Tibial artery (tissue), 4 donors: ENCODE measurements around the gene ADAP2.

Source experiments
- DNase-seq, 2 donors: peaks; one replicate each; pipeline ENCODE4 v3.0.0-alpha.2; 2019
- H3K27ac ChIP-seq, 2 donors: fragments of 200-600 bp; sonication (generic) in 1 of 2; 1 replicate in 1 of 2; 2 replicates in 1 of 2; pipeline ENCODE4 v1.5.1; 2018 to 2019; ENCODE audit warnings: mild to moderate bottlenecking in 1 of 2
- H3K27me3 ChIP-seq, 2 donors: fragments of 200-600 bp; sonication (generic) in 1 of 2; one replicate each; pipeline versions ENCODE4 v1.5.1 to v1.6.0; 2016 to 2019
- H3K36me3 ChIP-seq, 3 donors: fragments of 200-600 bp; sonication (generic) in 2 of 3; one replicate each; pipeline ENCODE4 v1.5.1; 2016 to 2019; ENCODE audit warnings: mild to moderate bottlenecking in 2 of 3
- H3K4me1 ChIP-seq, 4 donors: fragments of 200-600 bp; sonication (generic) in 2 of 4; 1 replicate in 3 of 4; 2 replicates in 1 of 4; pipeline ENCODE4 v1.5.1; 2016 to 2019
- H3K4me3 ChIP-seq, 2 donors: fragments of 200-600 bp; sonication (generic) in 1 of 2; 1 replicate in 1 of 2; 2 replicates in 1 of 2; pipeline ENCODE4 v1.5.1; 2018 to 2019; ENCODE audit warnings: mild to moderate bottlenecking in 2 of 2
- H3K9me3 ChIP-seq, 3 donors: fragments of 200-600 bp; sonication (generic) in 1 of 3; one replicate each; pipeline ENCODE4 v1.5.1; 2016 to 2019
- intact Hi-C: fragments of 100-400 bp; cut with DNase I; formaldehyde crosslinking; loops from one replicate; pipeline ENCODE4 v1.15.0; 2023; ENCODE audit warnings: low total_unique reads
- TF ChIP-seq, protein P1 (sequence below), 2 experiments: fragments of 200-600 bp in 1 of 2; fragments of 450-650 bp in 1 of 2; IDR thresholded peaks; one replicate each; pipeline ENCODE4 v1.5.1; 2017 to 2019; ENCODE audit warnings: antibody characterized with exemption in 2 of 2, mild to moderate bottlenecking in 1 of 2, moderate library complexity in 1 of 2

ADAP2 gene

GRCh38 chr17:30997842-30998241 lies 76.1 kb downstream of the ADAP2 start:
- Histone ChIP-seq H3K9me3 (no peaks in the 10 kb centered on the region), H3K27me3 (no peaks in the 10 kb centered on the region), H3K27ac (no peak overlapping the region), H3K36me3 (peaks cover 47 to 91% (median 69%) of the 10 kb centered on the region in 3 donors), H3K4me1 (no peaks in the 10 kb centered on the region), H3K4me3 (no peak overlapping the region)
- DNase-seq: no peak
- TF ChIP-seq, protein P1, sequence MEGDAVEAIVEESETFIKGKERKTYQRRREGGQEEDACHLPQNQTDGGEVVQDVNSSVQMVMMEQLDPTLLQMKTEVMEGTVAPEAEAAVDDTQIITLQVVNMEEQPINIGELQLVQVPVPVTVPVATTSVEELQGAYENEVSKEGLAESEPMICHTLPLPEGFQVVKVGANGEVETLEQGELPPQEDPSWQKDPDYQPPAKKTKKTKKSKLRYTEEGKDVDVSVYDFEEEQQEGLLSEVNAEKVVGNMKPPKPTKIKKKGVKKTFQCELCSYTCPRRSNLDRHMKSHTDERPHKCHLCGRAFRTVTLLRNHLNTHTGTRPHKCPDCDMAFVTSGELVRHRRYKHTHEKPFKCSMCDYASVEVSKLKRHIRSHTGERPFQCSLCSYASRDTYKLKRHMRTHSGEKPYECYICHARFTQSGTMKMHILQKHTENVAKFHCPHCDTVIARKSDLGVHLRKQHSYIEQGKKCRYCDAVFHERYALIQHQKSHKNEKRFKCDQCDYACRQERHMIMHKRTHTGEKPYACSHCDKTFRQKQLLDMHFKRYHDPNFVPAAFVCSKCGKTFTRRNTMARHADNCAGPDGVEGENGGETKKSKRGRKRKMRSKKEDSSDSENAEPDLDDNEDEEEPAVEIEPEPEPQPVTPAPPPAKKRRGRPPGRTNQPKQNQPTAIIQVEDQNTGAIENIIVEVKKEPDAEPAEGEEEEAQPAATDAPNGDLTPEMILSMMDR (IDR thresholded peaks at IDR 0.05): no peak
- intact Hi-C loops: no loop called here

DNA sequence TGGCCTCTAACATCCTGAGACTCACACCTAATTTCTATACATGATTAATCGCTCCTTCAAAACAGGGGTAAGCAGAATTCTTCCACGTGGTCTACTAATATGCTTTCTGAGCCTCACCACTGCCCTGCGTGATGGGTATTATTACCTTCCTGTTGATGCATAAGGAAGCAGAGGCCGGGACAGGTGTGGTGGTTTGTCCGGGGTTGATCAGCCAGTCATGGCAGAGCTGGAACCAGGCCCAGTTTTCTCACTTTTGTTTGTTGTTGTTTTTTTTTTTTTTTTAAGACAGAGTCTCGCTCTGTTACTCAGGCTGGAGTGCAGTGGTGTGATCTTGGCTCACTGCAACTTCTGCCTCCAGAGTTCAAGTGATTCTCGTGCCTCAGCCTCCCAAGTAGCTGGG lies 80.3 kb downstream of the ADAP2 start:
- no peak for DNase-seq
- Histone ChIP-seq H3K4me3 (no peak overlapping the region), H3K4me1 (no peaks in the 10 kb centered on the region), H3K27ac (no peak overlapping the region), H3K27me3 (no peaks in the 10 kb centered on the region), H3K9me3 (no peaks in the 10 kb centered on the region), H3K36me3 (peaks cover 44 to 73% (median 51%) of the 10 kb centered on the region in 3 donors)
- intact Hi-C loops: no loop called here
- TF ChIP-seq, protein P1 (IDR thresholded peaks at IDR 0.05): no peak

DNA sequence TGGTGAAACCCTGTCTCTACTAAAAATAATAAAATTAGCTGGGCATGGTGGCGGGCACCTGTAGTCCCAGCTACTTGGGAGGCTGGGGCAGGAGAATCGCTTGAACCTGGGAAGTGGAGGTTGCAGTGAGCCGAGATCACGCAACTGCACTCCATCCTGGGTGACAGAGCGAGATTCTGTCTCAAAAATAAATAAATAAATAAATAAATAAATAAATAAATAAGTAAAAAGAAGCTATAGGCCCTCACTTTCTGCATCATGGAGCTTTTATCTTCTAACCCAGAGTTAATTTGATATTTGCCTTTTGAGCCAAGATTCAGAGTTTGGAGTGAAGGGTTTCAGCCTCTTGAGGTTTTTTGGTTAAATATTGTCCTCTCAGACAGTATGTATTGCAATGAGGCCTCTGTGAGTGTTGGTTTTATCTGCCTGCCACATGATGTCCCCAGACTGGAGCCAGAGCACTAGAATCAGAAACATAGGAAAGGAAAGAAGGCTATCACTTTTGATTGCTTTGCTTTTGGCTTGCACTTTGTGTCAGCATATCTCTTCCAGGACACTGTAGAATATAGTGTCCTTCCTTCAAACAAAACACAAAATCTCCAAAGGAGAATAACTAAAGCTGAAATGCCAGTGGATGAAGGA lies 81.6 kb downstream of the ADAP2 start:
- Histone ChIP-seq H3K4me1 (peaks cover 0 to 8% (median 0%) of the 10 kb centered on the region in 4 donors), H3K4me3 (no peak overlapping the region), H3K36me3 (peaks cover 31 to 61% (median 38%) of the 10 kb centered on the region in 3 donors), H3K27me3 (no peaks in the 10 kb centered on the region), H3K9me3 (no peaks in the 10 kb centered on the region), H3K27ac (no peak overlapping the region)
- intact Hi-C loops: no loop called here
- TF ChIP-seq, protein P1 (IDR thresholded peaks at IDR 0.05): no peak
- DNase-seq: no peak

DNA sequence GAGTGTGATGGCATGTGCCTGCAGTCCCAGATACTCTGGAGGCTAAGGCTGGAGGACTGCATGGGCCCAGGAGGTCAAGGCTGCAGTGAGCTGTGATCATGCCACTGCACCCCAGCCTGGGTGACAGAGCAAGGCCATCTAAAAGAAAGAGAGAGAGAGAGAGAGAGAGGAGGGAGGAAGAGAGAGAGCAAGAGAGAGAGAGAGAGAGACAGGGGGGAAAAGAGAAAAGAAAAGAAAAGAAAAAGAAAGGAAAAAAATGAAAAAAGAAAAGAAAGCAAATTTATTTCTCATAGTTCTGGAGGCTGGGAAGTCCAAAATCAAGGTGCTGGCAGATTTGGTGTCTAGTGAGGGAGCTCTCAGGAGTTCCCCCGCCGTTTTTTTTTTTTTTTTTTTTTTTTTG lies 82.4 kb downstream of the ADAP2 start:
- H3K36me3 ChIP-seq: peaks cover 22 to 53% (median 30%) of the 10 kb centered on the region in 3 donors
- TF ChIP-seq, protein P1 (IDR thresholded peaks at IDR 0.05): no peak

GRCh38 chr17:31007695-31008373 lies 86.1 kb downstream of the ADAP2 start:
- Histone ChIP-seq H3K4me1 (peaks cover 0 to 26% (median 0%) of the 10 kb centered on the region in 4 donors), H3K27ac (peak overlapping the region; percentile 96 to 98), H3K9me3 (no peaks in the 10 kb centered on the region), H3K27me3 (no peaks in the 10 kb centered on the region), H3K4me3 (peak overlapping the region; percentile 82 to 83), H3K36me3 (peaks cover 2 to 17% (median 6%) of the 10 kb centered on the region in 3 donors)
- TF ChIP-seq, protein P1 (IDR thresholded peaks at IDR 0.05): no peak
- no peak for DNase-seq
- intact Hi-C loops: no loop called here

More for the DNA sequence above, 82.4 kb downstream of the ADAP2 start:
- Histone ChIP-seq H3K27ac (no peak overlapping the region), H3K27me3 (no peaks in the 10 kb centered on the region), H3K4me1 (peaks cover 0 to 8% (median 0%) of the 10 kb centered on the region in 4 donors), H3K4me3 (no peak overlapping the region), H3K9me3 (no peaks in the 10 kb centered on the region)
- intact Hi-C loops: no loop called here
- no peak for DNase-seq
